Epidermal melanocyte (primary cell): ENCODE results near the gene CDC42BPB.
"Not testable (repeated sequence)": the region's sequence is repeated elsewhere in the genome, so short reads cannot be mapped to it uniquely, and the experiment has no call there.

ENCODE experiments used
- DNase-seq: peaks from one replicate; pipeline ENCODE4 v3.0.0; 2011; ENCODE audit warnings: low spot score; ENCODE audit not compliant: insufficient read length

CDC42BPB gene

DNA sequence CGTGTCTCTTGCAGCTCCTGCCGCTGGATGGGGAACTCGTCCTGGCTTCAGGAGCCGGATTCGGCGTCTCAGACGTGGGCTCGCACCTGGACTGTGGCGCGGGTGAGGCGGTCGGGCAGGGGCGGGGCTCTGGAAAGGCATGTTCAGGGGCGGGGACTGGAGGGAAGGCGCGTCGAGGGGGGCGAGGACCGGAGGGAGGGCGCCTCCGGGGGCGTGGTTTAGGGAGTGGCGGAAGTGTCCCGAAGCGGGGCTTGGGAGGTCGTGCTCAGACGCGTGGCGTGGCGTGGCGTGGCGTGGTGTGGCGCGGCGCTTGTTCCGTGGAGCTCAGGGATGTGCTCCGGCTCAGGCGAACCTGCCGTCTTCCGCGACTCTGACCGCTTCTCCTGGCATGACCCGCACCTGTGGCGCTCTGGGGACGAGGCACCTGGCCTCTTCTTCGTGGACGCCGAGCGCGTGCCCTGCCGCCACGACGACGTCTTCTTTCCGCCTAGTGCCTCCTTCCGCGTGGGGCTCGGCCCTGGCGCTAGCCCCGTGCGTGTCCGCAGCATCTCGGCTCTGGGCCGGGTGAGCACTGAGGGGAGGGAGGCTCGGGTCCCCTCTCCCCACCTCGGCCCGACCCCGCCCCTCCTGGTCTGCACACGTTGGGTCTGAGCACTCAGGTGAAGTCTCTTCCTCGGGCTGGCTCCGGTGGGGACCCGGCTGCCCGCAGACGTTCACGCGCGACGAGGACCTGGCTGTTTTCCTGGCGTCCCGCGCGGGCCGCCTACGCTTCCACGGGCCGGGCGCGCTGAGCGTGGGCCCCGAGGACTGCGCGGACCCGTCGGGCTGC lies 128.7 kb downstream of the CDC42BPB start:
- DNase-seq: no peak

DNA sequence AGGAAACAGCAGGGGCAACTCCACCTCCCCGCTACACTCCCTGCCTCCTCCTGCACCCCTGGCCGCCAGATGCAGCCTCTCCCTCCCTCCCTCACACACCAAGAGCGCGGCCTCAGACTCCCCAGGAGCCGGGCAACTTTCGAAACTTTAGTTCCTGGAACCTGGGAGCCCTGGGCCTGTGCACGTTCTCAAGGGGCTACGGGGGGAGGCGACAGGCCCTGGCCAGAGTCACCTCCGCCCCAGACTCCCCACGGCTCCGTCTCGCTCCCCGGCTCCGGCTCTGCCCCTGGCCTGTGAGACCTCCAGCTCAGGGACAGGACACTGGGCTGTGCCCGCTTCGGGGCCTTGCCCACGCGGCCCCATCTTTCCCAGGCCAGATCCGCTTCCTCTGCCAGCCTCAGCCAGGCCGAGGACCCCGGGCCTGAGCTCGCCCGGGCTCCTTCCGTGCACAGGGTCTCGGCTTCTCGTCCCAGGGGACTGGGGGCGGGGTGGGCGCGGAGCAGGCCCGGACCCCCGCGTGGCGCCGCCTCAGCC lies 129.4 kb downstream of the CDC42BPB start:
- no peak for DNase-seq

DNA sequence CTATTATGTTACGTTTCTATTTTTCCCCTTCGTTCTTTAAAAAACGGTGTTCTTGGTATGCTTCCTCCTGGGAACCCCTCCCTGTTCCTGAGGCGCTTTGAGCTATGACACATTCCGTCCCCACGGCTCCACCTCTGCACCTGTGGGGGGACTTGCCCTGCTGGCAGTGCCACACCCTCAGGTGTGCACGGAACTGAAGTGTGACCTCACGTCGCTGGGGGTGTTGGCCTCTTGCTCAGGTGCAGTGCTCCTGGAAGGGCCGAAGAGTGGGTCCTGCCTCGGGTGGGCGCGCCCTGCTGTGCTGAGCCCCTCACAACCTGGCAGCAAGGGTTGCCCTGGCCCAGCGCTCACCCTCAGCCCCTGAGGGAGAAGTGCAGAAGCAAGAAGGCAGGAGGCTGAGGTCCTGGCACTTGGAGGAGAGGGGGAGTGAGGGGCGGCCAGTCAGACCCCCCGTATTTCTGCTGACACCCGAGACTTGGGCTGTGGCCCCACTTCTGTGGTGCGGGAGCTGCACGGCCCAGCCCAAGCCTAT lies 129.9 kb downstream of the CDC42BPB start:
- no peak for DNase-seq

DNA sequence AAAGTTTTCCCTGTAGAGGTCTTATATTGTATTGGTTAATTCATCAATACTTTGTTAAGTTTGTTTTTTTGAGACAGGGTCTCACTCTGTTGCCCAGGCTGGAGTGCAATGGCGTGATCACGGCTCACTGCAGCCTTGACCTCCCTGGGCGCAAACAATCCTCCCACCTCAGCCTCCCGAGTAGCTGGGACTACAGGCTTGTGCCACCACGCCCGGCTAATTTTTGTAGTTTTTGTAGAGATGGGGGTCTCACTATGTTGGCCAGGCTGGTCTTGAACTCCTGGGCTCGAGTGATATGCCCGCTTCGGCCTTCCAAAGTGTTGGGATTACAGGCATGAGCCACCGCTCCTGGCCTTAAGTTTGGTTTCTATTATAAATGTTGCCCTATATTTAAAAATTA lies 130.5 kb downstream of the CDC42BPB start:
- DNase-seq: not testable (repeated sequence)

DNA sequence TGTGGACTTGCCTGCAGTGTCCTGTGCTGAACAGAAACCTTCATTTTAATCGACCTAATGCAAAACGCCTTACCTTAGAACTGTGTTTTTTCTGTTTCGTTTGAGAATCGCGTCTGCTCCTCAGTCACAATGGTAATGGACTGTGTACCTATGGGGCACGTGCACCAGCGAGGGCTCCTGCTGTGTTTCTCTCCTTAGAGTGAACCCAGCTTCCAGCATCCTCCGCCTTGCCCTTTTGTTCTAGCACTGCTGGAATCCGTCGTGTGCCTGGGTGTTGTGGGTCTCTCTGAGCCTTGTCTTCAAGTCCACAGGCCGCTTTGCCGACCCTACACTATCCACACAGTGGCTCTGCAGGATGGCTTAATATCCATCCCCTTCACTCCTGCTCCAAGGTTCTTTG lies 131.2 kb downstream of the CDC42BPB start:
- no peak for DNase-seq

DNA sequence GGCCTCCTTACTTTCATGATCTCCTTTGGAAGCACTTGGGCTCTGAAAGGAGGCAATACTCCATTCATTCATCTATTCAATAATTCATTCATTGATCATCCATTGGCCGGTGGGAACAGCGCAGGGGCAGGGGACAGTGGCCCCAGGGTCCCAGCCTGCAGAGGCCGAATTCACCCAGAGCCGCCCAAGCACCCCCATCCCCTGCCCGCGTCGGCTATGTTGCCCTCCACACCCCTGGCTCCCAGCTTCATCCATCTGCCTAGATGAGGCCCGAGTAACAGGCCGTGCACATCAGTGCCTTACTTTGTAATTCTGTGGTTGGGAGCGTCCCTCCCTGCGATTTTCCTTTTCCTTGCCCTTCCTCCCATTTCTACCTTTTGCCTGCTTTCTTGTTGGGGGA lies 131.7 kb downstream of the CDC42BPB start:
- no peak for DNase-seq

DNA sequence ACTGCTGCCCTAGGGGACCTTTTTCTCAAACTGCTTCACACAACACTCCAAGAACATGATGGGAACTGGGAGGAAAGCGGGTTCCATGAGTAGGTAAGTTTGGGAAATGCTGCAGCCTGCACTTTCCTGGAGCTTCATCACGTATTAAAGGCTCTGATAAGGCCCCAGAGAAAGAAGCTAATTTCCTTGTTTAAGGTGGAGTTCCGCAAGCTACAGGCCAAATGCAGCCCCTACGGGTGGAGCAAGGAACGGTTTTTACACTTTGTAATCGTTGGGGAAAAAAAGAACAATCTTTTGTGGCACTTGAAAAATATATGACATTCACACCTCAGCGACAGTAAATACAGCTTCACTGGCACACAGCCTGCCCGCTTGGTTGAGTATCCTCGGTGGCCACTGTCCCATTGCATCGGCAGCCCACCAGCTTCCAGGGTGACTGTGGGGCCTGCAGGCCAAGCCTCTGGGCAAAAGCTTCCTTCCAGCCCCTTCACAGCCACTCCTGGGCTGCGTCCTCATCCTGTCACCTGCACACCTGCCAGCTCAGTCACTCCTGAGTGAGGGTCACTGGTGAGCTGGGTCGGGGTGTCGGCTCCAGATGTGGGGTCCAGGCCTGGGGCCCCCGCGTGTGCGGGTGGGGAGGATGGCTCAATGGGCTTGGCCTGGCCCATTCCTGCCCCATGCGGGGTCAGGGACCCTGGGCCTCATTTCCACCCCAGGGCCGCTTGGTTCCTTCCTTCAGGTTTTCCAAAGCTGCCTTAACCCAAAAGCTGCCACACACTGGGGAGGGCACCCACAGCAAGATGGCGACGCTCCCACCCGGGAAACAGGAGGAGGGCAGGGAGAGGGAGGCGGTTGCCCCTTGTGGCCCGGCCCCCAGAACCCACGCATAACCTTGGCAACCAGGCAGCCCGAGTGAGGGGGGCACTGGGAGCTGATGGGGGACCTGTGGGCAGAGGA lies 132.4 kb downstream of the CDC42BPB start:
- no peak for DNase-seq

GRCh38 chr14:102923925-102924486 lies 133.3 kb downstream of the CDC42BPB start:
- DNase-seq: no peak

GRCh38 chr14:102923201-102923924 lies 134.0 kb downstream of the CDC42BPB start:
- no peak for DNase-seq

DNA sequence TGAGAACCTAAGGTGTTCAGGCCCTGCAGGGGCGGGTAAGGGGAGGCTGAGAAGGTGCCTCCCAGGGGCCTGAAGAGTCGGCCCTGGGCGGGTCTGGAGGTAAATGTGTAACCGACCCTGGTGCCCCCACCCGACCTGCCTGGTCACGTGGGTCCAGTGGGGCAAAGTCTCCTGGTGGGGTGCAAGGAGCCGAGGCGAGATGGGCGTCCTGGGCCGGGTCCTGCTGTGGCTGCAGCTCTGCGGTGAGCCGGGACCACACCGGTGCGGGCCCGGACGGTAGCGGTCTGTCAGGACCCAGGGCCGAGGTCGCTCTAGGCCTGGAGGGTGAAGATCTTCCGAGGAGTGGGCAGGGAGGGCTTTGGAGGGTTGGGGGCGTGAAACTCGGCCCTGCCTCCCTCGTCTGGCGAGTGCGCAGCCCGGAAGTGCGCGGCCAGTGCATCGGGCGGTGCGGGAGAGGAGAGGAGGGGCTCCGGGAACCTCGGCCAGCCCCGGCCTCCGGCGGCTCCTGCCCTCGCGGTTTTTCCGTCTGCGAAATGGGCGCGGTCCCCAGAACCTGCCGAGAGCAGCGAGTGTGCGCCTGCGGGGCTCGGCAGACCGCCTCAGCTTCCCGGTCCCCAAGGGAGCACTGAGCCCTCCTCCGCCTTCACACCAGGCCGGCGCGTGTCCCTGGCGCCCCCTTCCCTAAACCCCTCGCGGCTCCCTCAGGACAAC lies 134.7 kb downstream of the CDC42BPB start, which contains the start of gene AMN:
Gene AMN (plus strand): TSS at position 174 of the 711 bp plus-strand sequence. CDS start 26 bp downstream, at position 200.
- DNase-seq: no peak

DNA sequence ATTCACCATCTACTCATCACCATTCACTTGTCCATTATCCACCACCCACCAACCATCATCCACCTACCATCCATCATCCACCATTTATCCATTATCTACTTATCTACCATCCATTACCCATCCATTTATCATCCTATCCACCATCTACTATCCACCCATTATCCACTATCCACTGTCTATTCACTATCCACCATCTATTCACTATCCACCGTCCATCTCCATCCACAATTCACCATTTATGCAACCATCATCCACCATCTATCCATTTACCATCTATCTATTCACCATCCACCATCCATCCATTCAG lies 136.4 kb downstream of the CDC42BPB start:
- no peak for DNase-seq

GRCh38 chr14:102920273-102920997 lies 136.9 kb downstream of the CDC42BPB start:
- DNase-seq: no peak

DNA sequence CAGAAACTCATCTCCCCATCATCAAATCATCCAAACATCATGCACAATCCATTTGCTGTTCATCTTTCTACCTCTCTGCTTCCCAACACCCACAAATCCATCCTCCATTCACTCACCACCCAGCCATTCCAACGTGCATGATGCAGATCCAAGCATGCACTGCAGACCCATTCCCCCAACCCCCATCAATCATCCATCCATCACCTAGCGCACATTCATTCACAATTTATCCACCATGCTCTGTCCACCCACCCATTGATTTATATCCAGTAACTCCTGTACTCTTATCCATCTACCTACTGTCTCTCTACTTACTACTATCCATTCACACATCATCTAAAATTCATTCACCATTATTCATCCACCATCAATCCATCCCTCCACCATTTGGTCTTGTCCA lies 138.9 kb downstream of the CDC42BPB start:
- DNase-seq: no peak

- DNase-seq: peak; percentile 85
Observed at GRCh38 chr14:102917469-102918211, 139.7 kb downstream of the CDC42BPB start.

GRCh38 chr14:102917056-102917385 lies 140.3 kb downstream of the CDC42BPB start:
- no peak for DNase-seq

GRCh38 chr14:102916347-102917055 lies 140.8 kb downstream of the CDC42BPB start:
- no peak for DNase-seq

GRCh38 chr14:102915292-102916110 lies 141.8 kb downstream of the CDC42BPB start:
- DNase-seq: no peak
